Measurements from ENCODE around the gene MARK2.

MARK2 gene

DNA sequence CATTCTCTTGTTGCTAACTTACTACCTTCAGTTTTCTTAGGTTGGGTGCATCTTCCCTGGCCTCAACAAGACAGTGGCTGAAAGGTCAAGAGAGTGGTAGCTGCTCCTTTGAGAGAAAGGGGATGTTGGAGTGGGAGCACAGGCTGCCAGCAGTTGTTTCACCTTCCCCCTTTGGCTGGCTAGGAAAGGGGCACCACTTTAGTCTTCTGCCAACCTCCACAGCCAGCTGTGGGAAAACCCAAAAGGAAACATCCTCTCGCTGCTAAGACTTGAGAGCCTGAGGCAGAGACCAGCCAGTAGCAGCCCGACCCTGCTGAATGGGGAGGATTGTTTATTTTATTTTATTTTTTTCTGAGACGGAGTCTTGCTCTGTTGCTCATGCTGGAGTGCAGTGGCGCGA lies 34.4 kb downstream of the MARK2 start:
- Histone ChIP-seq H3K9me3 (ENCODE audit: insufficient read depth, low read depth, low read length) (no peaks in the 10 kb centered on the region), H3K9me2 (replicated peaks; ENCODE audit: low read depth, low read length) (no peaks in the 10 kb centered on the region), H3K9ac (ENCODE audit: low read depth, low read length, poor library complexity, severe bottlenecking) (no peak overlapping the region), H3F3A (ENCODE audit: low read depth) (no peaks in the 10 kb centered on the region), H3K4me2 (ENCODE audit: low read depth, low read length, poor library complexity, severe bottlenecking) (no peak overlapping the region), H3K36me3 (ENCODE audit: insufficient read depth, low read length) (peaks cover 12% of the 10 kb centered on the region; the same call in 1 of the 2 replicates), H3K79me2 (ENCODE audit: insufficient read depth, low read length) (peaks cover 92% of the 10 kb centered on the region), H3K27me3 (ENCODE audit: insufficient read depth, low read length, poor library complexity, severe bottlenecking) (no peaks in the 10 kb centered on the region), H2AFZ (ENCODE audit: low read length) (no peak overlapping the region), H3K4me1 (ENCODE audit: insufficient read depth, low read length, poor library complexity, severe bottlenecking) (peaks cover 37% of the 10 kb centered on the region), H3K4me3 (ENCODE audit: low read length, poor library complexity, severe bottlenecking) (no peak overlapping the region), H4K20me1 (ENCODE audit: insufficient read depth, low read length, poor library complexity, severe bottlenecking) (peaks cover 34% of the 10 kb centered on the region)
- no peak for TF ChIP-seq EZH2phosphoT487 (IDR thresholded peaks at IDR 0.05; ENCODE audit: borderline replicate concordance)
- TF ChIP-seq, protein P1, sequence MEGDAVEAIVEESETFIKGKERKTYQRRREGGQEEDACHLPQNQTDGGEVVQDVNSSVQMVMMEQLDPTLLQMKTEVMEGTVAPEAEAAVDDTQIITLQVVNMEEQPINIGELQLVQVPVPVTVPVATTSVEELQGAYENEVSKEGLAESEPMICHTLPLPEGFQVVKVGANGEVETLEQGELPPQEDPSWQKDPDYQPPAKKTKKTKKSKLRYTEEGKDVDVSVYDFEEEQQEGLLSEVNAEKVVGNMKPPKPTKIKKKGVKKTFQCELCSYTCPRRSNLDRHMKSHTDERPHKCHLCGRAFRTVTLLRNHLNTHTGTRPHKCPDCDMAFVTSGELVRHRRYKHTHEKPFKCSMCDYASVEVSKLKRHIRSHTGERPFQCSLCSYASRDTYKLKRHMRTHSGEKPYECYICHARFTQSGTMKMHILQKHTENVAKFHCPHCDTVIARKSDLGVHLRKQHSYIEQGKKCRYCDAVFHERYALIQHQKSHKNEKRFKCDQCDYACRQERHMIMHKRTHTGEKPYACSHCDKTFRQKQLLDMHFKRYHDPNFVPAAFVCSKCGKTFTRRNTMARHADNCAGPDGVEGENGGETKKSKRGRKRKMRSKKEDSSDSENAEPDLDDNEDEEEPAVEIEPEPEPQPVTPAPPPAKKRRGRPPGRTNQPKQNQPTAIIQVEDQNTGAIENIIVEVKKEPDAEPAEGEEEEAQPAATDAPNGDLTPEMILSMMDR (conservative IDR thresholded peaks at IDR 0.05; ENCODE audit: low read length), result no peak

DNA sequence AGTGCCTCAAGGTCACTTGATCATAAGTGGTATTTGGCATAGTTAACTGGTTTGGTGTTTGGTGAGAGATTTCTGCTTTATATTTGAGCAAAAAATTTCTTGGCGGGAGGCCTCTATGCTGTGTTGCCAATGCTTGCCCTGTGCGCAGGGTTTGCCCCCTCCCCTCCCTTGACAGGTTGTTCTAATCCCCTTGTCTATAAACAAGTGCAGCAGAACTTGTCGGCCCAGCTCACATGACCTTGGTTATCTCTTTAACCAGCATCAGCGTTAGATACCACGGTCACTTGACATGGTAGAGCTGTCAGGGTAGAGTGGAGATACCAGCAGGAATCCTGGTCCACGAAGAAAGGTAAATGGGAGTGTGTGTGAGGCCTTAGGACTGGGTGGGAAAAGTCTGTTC lies 35.6 kb downstream of the MARK2 start:
- Histone ChIP-seq H3K9ac (ENCODE audit: low read depth, low read length, poor library complexity, severe bottlenecking) (no peak overlapping the region), H3K9me3 (ENCODE audit: insufficient read depth, low read depth, low read length) (no peaks in the 10 kb centered on the region), H3K9me2 (replicated peaks; ENCODE audit: low read depth, low read length) (no peaks in the 10 kb centered on the region), H3K4me3 (ENCODE audit: low read length, poor library complexity, severe bottlenecking) (no peak overlapping the region), H4K20me1 (ENCODE audit: insufficient read depth, low read length, poor library complexity, severe bottlenecking) (peaks cover 29% of the 10 kb centered on the region), H3K4me1 (ENCODE audit: insufficient read depth, low read length, poor library complexity, severe bottlenecking) (peaks cover 25% of the 10 kb centered on the region), H3K4me2 (ENCODE audit: low read depth, low read length, poor library complexity, severe bottlenecking) (no peak overlapping the region), H3K36me3 (ENCODE audit: insufficient read depth, low read length) (peaks cover 22% of the 10 kb centered on the region; the same call in 1 of the 2 replicates), H3F3A (ENCODE audit: low read depth) (no peaks in the 10 kb centered on the region), H3K27me3 (ENCODE audit: insufficient read depth, low read length, poor library complexity, severe bottlenecking) (no peaks in the 10 kb centered on the region), H3K79me2 (ENCODE audit: insufficient read depth, low read length) (peaks cover 93% of the 10 kb centered on the region), H2AFZ (ENCODE audit: low read length) (no peak overlapping the region)
- TF ChIP-seq EZH2phosphoT487 (IDR thresholded peaks at IDR 0.05; ENCODE audit: borderline replicate concordance), result no peak
- TF ChIP-seq, protein P1 (conservative IDR thresholded peaks at IDR 0.05; ENCODE audit: low read length), result no peak

DNA sequence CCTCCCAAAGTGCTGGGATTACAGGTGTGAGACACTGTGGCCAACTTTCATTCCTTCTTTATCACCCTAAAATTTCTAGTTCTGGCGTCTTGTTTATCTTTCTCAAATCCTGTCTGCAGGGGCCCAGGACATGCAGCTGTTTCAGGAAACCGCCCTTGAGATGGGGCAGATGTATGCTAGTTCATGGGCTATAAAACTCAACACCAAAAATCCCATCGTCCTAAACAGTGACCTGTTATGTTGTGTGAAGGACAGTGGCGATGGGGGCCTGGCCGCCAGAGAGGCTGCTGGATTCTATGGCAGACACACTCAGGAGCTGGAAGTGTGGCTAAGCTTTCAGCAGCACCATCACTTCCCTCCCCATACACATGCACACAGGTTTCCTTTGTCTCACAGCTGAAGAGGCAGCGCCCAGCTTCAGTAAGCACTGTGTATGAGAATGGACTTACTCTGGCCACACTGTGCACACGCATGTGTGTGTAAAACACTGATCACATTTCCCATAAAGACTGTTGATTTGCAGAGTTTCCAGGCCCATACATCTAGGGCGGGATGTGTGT lies 36.7 kb downstream of the MARK2 start:
- Histone ChIP-seq H3K9ac (ENCODE audit: low read depth, low read length, poor library complexity, severe bottlenecking) (no peak overlapping the region), H2AFZ (ENCODE audit: low read length) (no peak overlapping the region), H3K36me3 (ENCODE audit: insufficient read depth, low read length) (peaks cover 22% of the 10 kb centered on the region; the same call in 1 of the 2 replicates), H3K27me3 (ENCODE audit: insufficient read depth, low read length, poor library complexity, severe bottlenecking) (no peaks in the 10 kb centered on the region), H3K4me2 (ENCODE audit: low read depth, low read length, poor library complexity, severe bottlenecking) (no peak overlapping the region), H4K20me1 (ENCODE audit: insufficient read depth, low read length, poor library complexity, severe bottlenecking) (peaks cover 30% of the 10 kb centered on the region), H3K79me2 (ENCODE audit: insufficient read depth, low read length) (peaks cover 93% of the 10 kb centered on the region), H3K9me3 (ENCODE audit: insufficient read depth, low read depth, low read length) (no peaks in the 10 kb centered on the region), H3K4me1 (ENCODE audit: insufficient read depth, low read length, poor library complexity, severe bottlenecking) (peaks cover 14% of the 10 kb centered on the region), H3K4me3 (ENCODE audit: low read length, poor library complexity, severe bottlenecking) (no peak overlapping the region), H3K9me2 (replicated peaks; ENCODE audit: low read depth, low read length) (no peaks in the 10 kb centered on the region), H3F3A (ENCODE audit: low read depth) (no peaks in the 10 kb centered on the region)
- TF ChIP-seq, protein P1 (conservative IDR thresholded peaks at IDR 0.05; ENCODE audit: low read length), result no peak
- no peak for TF ChIP-seq EZH2phosphoT487 (IDR thresholded peaks at IDR 0.05; ENCODE audit: borderline replicate concordance)
